Heart left ventricle (tissue), 13 donors: ENCODE measurements around the gene CNIH3.

Experiments
- POLR2A ChIP-seq, 2 donors: fragments of 450-650 bp; IDR thresholded peaks; one replicate each; pipeline ENCODE4 v1.6.1; 2017; ENCODE audit warnings: antibody characterized with exemption in 2 of 2, mild to moderate bottlenecking in 2 of 2, moderate library complexity in 2 of 2
- TF ChIP-seq, protein P1 (sequence below), 12 donors: fragments of 200-600 bp; sonication (generic) in 4 of 12; IDR thresholded peaks; one replicate each; pipeline versions ENCODE4 v1.5.0 to v1.8.0; 2018 to 2022; ENCODE audit warnings: antibody characterized with exemption in 12 of 12, mild to moderate bottlenecking in 5 of 12
- donor health status: ischemic (EF 13 %, LVEDD 7.1; RV severe dilation, severe dysfunction).
- donor health status: DM: no; HTN: yes; CAD: no.
- donor health status: DM: no; HTN: no; CAD: no.
- donor health status: ischemic (EF 25% LVEDD 6.9; RV normal size, moderate dysfunction).
- donor health status: ischemic (EF 25% LVEDD 5.7; RV mildly dilated, moderate dysfunction).
- donor health status: ischemic (EF 35%, LVEDD 5.7; RV mildly dilated, moderate dysfunction).
- donor health status: nonischemic (EF 11% LVEDD 7.7; RV severe dilation, severe dysfunction).
- donor health status: DM: yes; HTN: yes; CAD: no.
- donor health status: PGD.
- donor health status: ischemic (EF 29% LVEDD 5.4; RV normal size, mild dysfunction).
- donor health status: nonischemic (EF 23%, LVEDD 6.1; RV moderate dilation, normal function).

GRCh38 chr1:224647449-224647848 lies 31.3 kb downstream of the CNIH3 start:
- TF ChIP-seq, protein P1, sequence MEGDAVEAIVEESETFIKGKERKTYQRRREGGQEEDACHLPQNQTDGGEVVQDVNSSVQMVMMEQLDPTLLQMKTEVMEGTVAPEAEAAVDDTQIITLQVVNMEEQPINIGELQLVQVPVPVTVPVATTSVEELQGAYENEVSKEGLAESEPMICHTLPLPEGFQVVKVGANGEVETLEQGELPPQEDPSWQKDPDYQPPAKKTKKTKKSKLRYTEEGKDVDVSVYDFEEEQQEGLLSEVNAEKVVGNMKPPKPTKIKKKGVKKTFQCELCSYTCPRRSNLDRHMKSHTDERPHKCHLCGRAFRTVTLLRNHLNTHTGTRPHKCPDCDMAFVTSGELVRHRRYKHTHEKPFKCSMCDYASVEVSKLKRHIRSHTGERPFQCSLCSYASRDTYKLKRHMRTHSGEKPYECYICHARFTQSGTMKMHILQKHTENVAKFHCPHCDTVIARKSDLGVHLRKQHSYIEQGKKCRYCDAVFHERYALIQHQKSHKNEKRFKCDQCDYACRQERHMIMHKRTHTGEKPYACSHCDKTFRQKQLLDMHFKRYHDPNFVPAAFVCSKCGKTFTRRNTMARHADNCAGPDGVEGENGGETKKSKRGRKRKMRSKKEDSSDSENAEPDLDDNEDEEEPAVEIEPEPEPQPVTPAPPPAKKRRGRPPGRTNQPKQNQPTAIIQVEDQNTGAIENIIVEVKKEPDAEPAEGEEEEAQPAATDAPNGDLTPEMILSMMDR (IDR thresholded peaks at IDR 0.05) = no peak
- TF ChIP-seq POLR2A (IDR thresholded peaks at IDR 0.05) = no peak
